Pancreas (tissue), 10 donors: ENCODE results near the gene SLC8A1. TPM values are rescaled to one million over a fixed set of nuclear protein-coding genes. Genes with fewer than 3 reads are reported as not detected.
A peak's percentile ranks its signal among the peaks of the same experiment; 100 is the strongest.

Experiments used
- ATAC-seq, 4 donors: fragments of 200-7000 bp; cut with Tn5 transposase; one replicate each; pipeline versions ENCODE4 v1.8.0 to v1.9.1; 2020; ENCODE audit warnings: mild to moderate bottlenecking in 4 of 4, moderate library complexity in 4 of 4
- DNase-seq, 6 donors: peaks; one replicate each; pipeline ENCODE4 v3.0.0-alpha.2; 2020
- FAIRE-seq: peaks from 2 replicates; lab custom pipeline; 2012; peaks lifted over from hg19 to GRCh38; lab: Jason Lieb, UNC
- H3K27ac ChIP-seq, 4 donors: fragments of 200-600 bp; sonication (generic); 1 replicate in 3 of 4; 2 replicates in 1 of 4; pipeline versions ENCODE4 v1.5.0 to v1.8.0; 2020
- H3K27me3 ChIP-seq, 4 donors: fragments of 200-600 bp; one replicate each; pipeline ENCODE4 v1.8.0; 2021
- H3K36me3 ChIP-seq, 3 donors: fragments of 200-600 bp; sonication (generic) in 1 of 3; one replicate each; pipeline versions ENCODE4 v1.5.0 to v1.8.0; 2020 to 2021
- H3K4me1 ChIP-seq, 3 donors: fragments of 200-600 bp; one replicate each; pipeline ENCODE4 v1.8.0; 2021
- H3K4me3 ChIP-seq, 4 donors: fragments of 200-600 bp; sonication (generic) in 2 of 4; one replicate each; pipeline versions ENCODE4 v1.5.0 to v1.8.0; 2020 to 2021
- H3K9me3 ChIP-seq, 4 donors: fragments of 200-600 bp; one replicate each; pipeline ENCODE4 v1.8.0; 2021
- CTCF ChIP-seq, 4 donors: fragments of 200-600 bp; sonication (generic) in 3 of 4; IDR thresholded peaks; one replicate each; pipeline versions ENCODE4 v1.5.0 to v1.8.0; 2021; ENCODE audit warnings: antibody characterized with exemption in 4 of 4
- WGBS, 2 donors: extraction: QIAGEN DNeasy Blood & Tissue Kit; methylation state at CpG; one replicate each; pipeline ENCODE4 v1.1.7; 2013; 5-methylcytosine and 5-hydroxymethylcytosine counted together
- intact Hi-C, 3 donors: fragments of 100-400 bp; cut with DNase I; formaldehyde crosslinking; loops; one replicate each; pipeline versions ENCODE4 v1.11.1 to v1.14.2; 2022
- polyA plus RNA-seq, 2 donors: library from polyadenylated mRNA; stranded (reverse); fragments of 200-250 nt; gene quantifications; one replicate each; pipeline ENCODE4 v1.2.3, GENCODE V29; 2013
- total RNA-seq, 6 donors: library from RNA; stranded (reverse); fragmentation: NEBNext Ultra II Directional in 4 of 6; extraction: Animal tissue kit (Norgen Biotek cat#: 25700) in 4 of 6; gene quantifications; one replicate each; pipeline versions ENCODE4 v1.2.1 to v1.2.4, GENCODE V29; 2021 to 2023
- donor health status: healthy with polysubstance abuse.
- donor health status: DM: no; HTN: no; CAD: no; lungs with moderate emphysema.
- donor health status: DM: no; HTN: no; CAD: no.
- donor health status: control.
- donor health status: control.
- donor health status: Bipolar disorder and iron deficiency.
- donor health status: DM: yes; HTN: yes; CAD: no.
- donor health status: DM: no; HTN: no; CAD: no.
- donor health status: DM: no; HTN: no; CAD: no.
- donor health status: DM: yes; HTN: yes; CAD: no.

Gene SLC8A1
- total and polyA plus RNA-seq, 8 donors = 0.19 to 12.4 (median 2.3) TPM

- no peak overlapping the region for H3K4me3 ChIP-seq
- 32 to 58% methylated on average over 2 of the region's 2 CpGs for WGBS, 2 donors
- intact Hi-C loops = no loop called here
- no peak for ATAC-seq
- no peaks in the 10 kb centered on the region for H3K36me3 ChIP-seq
- H3K27ac ChIP-seq = no peak overlapping the region
- no peak for TF ChIP-seq CTCF (IDR thresholded peaks at IDR 0.05)
- no peaks in the 10 kb centered on the region for H3K4me1 ChIP-seq
- no peak for FAIRE-seq
- no peaks in the 10 kb centered on the region for H3K27me3 ChIP-seq
- DNase-seq = no peak
- no peaks in the 10 kb centered on the region for H3K9me3 ChIP-seq
Observed at GRCh38 chr2:40166006-40166405, 285.9 kb downstream of the SLC8A1 start.

- Histone ChIP-seq H3K27me3 (no peaks in the 10 kb centered on the region), H3K9me3 (no peaks in the 10 kb centered on the region), H3K27ac (no peak overlapping the region), H3K4me1 (no peaks in the 10 kb centered on the region), H3K4me3 (no peak overlapping the region), H3K36me3 (no peaks in the 10 kb centered on the region)
- TF ChIP-seq CTCF (IDR thresholded peaks at IDR 0.05) = no peak
- FAIRE-seq (no peak), ATAC-seq (peak in 1 of 4 donors; percentile 37), DNase-seq (no peak)
- intact Hi-C loops = no loop called here
- WGBS, 2 donors = 39 to 50% methylated on average over 4 of the region's 4 CpGs
Observed at GRCh38 chr2:40165509-40165844, 286.4 kb downstream of the SLC8A1 start.

- Histone ChIP-seq H3K4me1 (no peaks in the 10 kb centered on the region), H3K9me3 (no peaks in the 10 kb centered on the region), H3K27me3 (no peaks in the 10 kb centered on the region), H3K4me3 (no peak overlapping the region), H3K27ac (no peak overlapping the region), H3K36me3 (no peaks in the 10 kb centered on the region)
- 73 to 86% methylated on average over 9 of the region's 9 CpGs for WGBS, 2 donors
- TF ChIP-seq CTCF (IDR thresholded peaks at IDR 0.05) = no peak
- ATAC-seq (no peak), FAIRE-seq (no peak), DNase-seq (no peak)
- intact Hi-C loops = no loop called here
Observed at GRCh38 chr2:40164736-40165508, 287.0 kb downstream of the SLC8A1 start.

- H3K9me3 ChIP-seq = no peaks in the 10 kb centered on the region
- no peak for DNase-seq
- no peak overlapping the region for H3K4me3 ChIP-seq
- no peak for TF ChIP-seq CTCF (IDR thresholded peaks at IDR 0.05)
- no peaks in the 10 kb centered on the region for H3K36me3 ChIP-seq
- no peak overlapping the region for H3K27ac ChIP-seq
- no peaks in the 10 kb centered on the region for H3K4me1 ChIP-seq
- FAIRE-seq = no peak
- intact Hi-C loops = no loop called here
- WGBS, 2 donors = 35 to 36% methylated on average over 1 of the region's 1 CpG
- H3K27me3 ChIP-seq = no peaks in the 10 kb centered on the region
- ATAC-seq = no peak
Observed at GRCh38 chr2:40161986-40162385, 289.9 kb downstream of the SLC8A1 start.

GRCh38 chr2:40160751-40161218 lies 291.1 kb downstream of the SLC8A1 start:
- peak in 2 of 4 donors; percentile 32 to 44 for ATAC-seq
- intact Hi-C loops = no loop called here
- WGBS, 2 donors = 69 to 78% methylated on average over 2 of the region's 2 CpGs
- no peak for DNase-seq
- Histone ChIP-seq H3K4me3 (no peak overlapping the region), H3K4me1 (no peaks in the 10 kb centered on the region), H3K9me3 (no peaks in the 10 kb centered on the region), H3K27ac (no peak overlapping the region), H3K36me3 (no peaks in the 10 kb centered on the region), H3K27me3 (no peaks in the 10 kb centered on the region)
- FAIRE-seq = no peak
- TF ChIP-seq CTCF (IDR thresholded peaks at IDR 0.05) = no peak
